GM23338 (cell line): ENCODE data around the gene KCNIP1.

ENCODE experiments used
- CTCF ChIP-seq, 2 experiments: fragments of 200-600 bp in 1 of 2; sonication (generic) in 1 of 2; conservative IDR thresholded peaks; 2 replicates each; pipeline versions ENCODE4 v1.5.1 to v1.6.1; 2016 to 2017; ENCODE audit warnings: antibody characterized with exemption in 2 of 2, low read depth in 2 of 2, mild to moderate bottlenecking in 2 of 2, moderate library complexity in 1 of 2
- STAT1 ChIP-seq: IDR thresholded peaks from one replicate; pipeline ENCODE4 v1.6.1; 2016; ENCODE audit warnings: antibody characterized with exemption; ENCODE audit not compliant: unreplicated experiment

- TF ChIP-seq CTCF (conservative IDR thresholded peaks at IDR 0.05; ENCODE audit: low read depth in 2 of 2) (no peak), STAT1 (no peak)
These were observed 248.7 kb downstream of the KCNIP1 start for GRCh38 chr5:170752257-170753215.
